Frontal cortex (tissue), 4 donors: ENCODE measurements around the gene RAB7B. TPM values are rescaled to one million over a fixed set of nuclear protein-coding genes. Genes with fewer than 3 reads are reported as not detected.
"Not testable (repeated sequence)": the region's sequence is repeated elsewhere in the genome, so short reads cannot be mapped to it uniquely, and the experiment has no call there.

ENCODE experiments used
- DNase-seq, 2 donors: peaks; one replicate each; pipeline ENCODE4 v3.0.0; 2012; ENCODE audit warnings: low spot score in 2 of 2
- FAIRE-seq: peaks from 2 replicates; lab custom pipeline; 2012; peaks lifted over from hg19 to GRCh38; lab: Jason Lieb, UNC
- total RNA-seq: library from RNA; depleted of rRNA; stranded (reverse); fragments of >200 nt; gene quantifications from one replicate; pipeline ENCODE4 v1.2.3, GENCODE V29; 2014
- donor health status: control.
- donor health status: control.
- donor health status: control.

RAB7B gene
- total RNA-seq, 1 donor from 2014 or later = under 0.01 TPM

GRCh38 chr1:206001476-206001888 is 1.7 kb downstream of the RAB7B start:
- DNase-seq = peak in 1 of 2 donors; percentile 63
- FAIRE-seq = no peak

DNA sequence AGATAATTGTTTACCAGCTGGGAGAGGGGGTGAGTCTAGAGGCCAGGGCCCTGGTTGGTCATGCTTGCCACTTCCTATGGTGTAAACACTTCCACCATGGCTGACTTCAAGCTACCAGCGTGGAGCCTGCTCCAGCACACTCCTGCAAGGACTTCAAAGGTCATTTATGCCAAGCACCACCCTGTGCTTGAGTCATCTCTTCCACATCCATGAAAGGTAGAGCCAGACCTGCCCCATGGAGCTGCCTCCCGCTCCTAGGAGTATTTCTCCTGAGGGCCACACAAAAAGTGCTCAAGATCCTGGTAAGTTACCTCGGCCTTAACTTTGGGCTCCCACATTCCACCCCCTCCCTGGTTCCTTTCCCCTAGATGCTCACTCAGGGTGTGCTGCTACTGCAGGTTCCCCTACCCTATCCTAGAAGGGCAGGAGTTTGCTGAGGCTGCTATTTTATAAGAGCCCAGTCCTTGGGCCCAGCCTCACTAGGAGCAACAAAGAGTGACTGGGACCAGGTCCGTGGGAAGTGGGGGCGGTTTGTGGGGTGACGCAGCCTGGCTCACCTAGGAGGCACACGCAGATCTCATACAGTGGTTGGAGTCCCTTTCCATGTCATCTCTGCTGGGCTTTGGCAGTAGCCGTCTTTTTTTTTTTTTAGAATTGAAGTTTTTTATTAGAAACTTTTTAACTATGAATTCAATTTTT is 2.4 kb downstream of the RAB7B start:
- DNase-seq (no peak), FAIRE-seq (no peak)

DNA sequence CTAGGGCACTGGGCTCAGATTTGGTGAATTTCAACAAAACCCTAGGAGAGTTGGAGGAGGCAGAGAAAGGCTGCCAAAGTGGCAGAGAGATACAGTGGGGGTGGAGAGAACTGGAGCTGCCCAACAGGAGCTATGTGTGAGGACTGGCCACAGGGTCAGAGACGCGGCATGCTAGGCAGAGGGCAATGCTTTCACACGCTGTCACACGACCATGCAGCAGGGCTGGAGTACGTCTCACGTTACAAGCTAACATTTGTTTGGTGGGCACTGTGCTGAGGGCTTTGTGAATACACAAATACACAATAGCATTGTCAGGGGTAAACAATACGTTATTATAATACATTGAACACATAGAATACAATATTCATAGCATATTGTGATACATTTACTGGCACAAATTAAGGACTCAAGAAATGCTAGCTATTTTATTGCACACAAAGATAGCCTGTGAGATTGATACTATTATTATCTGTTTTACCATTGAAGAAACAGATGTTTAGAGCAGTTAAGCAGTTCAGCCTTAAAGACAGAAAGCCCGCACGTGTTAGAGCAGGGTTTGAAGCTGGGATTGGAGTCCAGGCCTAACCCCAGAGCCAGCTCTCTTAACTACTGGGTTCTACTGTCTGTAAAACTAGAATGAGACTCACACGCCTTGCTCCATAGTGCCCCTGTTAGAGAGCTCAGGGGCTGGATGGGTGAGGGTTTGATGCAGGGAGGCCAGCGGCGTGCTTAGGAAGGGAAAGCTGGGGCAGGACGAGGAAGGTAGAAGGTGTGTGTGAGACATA is 4.5 kb downstream of the RAB7B start:
- no peak for DNase-seq
- FAIRE-seq = no peak

DNA sequence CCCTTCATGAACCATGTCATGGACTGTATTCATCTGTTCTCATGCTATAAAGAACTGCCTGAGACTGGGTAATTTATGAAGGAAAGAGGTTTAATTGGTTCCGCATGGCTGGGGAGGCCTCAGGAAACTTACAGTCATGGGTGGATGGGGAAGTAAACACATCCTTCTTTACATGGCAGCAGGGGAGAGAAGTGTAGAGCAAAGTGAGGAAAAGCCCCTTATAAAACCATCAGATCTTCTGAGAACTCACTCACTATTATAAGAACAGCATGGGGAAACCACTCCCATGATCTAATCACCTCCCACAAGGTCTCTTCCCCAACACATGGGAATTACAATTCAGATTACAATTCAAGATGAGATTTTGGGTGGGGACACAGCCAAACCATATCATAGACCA is 6.6 kb downstream of the RAB7B start:
- DNase-seq, FAIRE-seq: not testable (repeated sequence)

DNA sequence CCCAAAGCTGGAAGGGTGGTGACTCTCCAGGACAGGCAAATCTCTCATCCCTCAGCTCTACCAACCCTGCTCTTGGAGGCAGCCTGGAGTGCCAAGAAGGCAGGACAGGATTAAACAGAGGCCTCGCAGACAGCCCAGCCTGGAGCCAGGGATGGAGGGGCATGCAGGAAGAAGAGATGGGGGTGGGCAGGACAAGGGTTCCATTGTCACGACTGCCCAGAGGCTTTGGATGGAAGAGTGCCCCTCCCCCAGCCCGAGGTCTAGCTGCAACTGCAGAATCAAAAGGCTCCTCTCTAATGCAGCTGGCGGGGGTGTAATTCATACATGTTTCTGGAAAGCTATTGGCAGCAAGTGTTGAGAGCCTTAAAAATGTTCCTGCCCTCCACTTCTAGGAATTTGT is 8.8 kb downstream of the RAB7B start:
- no peak for FAIRE-seq
- peak; percentile 43 to 73 for DNase-seq

GRCh38 chr1:205993068-205993467 is 10.1 kb downstream of the RAB7B start:
- FAIRE-seq = no peak
- DNase-seq = no peak

DNA sequence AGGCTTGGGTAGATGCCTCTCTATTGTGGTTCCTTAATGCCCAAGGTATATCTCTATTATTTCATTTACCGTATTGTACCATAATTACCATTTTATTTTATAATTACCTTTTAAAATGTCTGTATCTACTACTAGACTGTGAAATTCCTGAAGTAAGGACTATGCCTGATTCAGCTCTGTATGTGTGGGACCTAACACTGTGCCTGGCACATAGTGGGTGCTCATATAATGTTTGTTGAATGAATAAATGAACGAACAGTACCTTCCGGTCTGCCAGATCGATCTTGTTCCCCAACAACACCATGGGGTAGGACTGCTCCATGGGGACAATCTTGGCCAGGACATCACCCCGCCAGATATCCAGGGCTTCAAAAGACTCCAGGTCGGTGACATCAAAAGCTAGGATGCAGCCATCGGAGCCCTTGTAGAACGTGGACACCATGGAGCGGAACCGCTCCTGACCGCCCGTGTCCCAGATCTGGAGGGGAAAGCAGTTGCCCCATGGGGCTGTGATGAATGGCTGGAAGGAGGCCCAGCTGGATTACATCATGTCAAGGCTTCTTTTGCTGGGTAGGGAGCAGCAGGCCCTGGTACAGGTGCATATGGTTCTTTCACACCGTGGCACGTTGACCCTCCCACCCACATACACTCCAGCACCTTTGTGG is 10.8 kb downstream of the RAB7B start:
- DNase-seq (no peak), FAIRE-seq (no peak)

DNA sequence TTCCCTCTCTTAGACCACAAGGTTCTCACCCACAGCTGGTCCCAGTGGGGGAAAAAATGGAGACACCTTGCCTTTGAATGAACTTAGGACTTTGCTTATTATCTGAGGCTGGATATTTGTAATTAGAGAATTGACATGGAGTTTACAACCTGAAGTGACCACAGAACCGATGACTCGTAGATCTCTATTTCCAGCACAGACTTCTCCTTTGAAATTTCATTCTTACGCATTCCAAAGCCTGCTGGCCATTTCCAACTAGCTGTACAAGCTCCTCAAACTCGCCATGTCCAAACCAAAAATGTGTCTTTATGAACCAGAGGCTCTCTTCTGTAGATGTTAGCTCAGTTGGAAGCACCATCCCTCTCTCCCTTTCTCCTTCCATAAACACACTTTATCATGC is 12.0 kb downstream of the RAB7B start:
- no peak for FAIRE-seq

GRCh38 chr1:205990226-205990625 is 13.0 kb downstream of the RAB7B start:
- DNase-seq (no peak), FAIRE-seq (no peak)

More for the DNA sequence above, 12.0 kb downstream of the RAB7B start:
- DNase-seq = no peak

DNA sequence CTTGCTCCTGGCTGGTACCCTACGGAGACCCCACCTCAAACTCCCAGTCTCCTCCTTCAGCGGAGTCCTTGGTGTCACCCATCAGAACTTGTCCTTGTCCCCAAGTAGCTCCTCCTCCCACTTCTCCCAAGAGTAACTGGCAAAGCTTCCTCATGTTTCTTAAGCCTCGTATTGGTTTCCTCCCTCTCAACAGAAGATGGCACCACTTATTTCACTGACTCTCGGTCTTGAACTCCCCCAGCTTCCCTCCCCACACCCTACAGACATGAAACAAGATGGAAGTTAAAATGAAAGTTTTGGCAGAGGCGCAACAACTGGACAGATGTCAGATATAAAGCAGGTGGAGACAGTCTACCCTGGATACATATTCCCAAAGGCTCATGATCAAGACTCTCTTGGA is 13.4 kb downstream of the RAB7B start:
- FAIRE-seq = no peak
- DNase-seq = no peak

- no peak for FAIRE-seq
- no peak for DNase-seq
These were observed 14.6 kb downstream of the RAB7B start for GRCh38 chr1:205988585-205988995.

DNA sequence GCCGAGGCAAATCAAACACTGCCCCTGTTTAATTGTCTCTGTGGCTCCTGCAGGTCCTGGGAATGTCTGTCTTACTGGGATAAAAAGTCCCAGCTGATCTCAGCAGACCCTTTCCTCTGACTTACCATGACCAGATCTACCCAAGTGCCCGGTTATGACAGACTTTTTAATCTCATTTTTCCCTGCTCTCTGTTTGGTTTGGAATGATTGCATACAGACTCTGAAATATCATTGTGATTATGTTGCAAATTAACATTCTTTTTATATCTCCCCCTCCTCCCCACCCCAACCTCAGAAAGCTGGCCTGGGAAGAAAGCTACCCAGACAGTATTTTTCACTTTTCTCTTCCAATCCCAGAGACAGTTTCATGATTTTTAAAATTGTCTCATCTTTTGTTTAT is 16.3 kb downstream of the RAB7B start:
- DNase-seq = no peak

GRCh38 chr1:205986292-205986691 is 16.9 kb downstream of the RAB7B start:
- FAIRE-seq (no peak), DNase-seq (no peak)

More for the DNA sequence above, 16.3 kb downstream of the RAB7B start:
- no peak for FAIRE-seq

DNA sequence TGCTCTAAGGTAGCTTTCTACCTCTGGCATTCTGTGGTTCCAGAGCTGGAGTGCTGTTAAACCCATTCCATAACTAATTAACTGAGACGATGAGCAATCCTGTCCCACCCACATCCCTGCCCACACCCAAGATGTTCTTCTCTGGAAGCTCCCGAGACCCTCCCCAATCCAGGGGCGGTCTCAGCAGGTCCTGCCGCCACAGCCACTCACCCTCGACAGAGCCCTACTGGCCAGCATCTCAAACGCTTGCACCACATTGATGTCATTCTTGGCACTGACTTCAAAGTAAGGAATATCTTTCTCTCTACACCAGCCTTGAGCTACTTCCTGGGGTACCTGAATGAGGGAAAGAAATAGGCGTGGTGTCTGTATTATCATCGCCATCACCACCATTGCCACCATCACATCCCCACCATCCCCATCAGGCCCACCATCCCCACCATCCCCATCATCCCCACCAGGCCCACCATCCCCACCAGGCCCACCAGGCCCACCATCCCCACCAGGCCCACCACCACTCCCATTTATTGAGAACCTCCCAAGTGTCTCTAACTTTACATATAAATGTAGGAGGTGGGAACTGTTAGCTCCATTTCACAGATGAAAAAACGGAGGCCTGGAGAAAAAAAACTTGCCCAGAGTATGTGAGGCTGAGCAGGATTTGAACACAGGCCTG is 17.7 kb downstream of the RAB7B start:
- FAIRE-seq (no peak), DNase-seq (no peak)

DNA sequence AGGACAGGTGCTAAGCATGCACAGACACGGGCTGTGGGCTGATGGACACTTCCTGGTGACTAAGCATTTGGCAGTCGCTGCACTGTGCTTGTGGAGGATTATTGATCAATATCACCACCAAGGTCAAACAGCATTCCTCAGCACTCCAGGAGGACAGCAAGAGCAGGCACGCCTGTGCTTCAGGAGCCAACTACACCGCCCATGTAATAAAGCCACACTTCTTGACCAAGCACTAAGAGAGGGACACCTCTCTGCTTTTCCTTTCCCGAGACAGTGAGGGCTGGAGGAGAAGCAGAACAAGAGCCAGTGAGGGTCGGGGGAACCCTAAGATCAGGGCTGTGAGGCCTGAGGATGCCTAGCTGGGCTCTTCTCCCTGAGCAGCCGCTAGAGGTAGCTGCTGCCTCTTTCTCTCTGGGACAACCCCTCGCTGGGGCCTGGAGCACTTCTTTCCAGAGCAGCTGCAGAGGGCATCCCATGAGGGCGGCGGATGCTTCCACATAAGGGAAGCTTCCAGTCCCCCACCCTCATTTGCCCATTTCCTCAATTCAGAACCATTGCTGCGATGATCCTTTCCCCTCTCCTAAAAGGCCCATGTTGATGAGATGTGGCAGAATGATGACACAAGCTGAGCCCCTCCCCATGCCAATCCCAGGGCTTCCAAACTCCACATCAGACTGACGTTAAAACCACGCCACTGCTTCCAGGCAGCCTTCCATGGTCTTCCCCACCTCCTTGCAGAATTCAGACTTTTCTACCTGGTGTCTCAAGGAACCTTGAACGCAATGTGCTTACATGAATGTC is 19.1 kb downstream of the RAB7B start:
- no peak for FAIRE-seq
- DNase-seq = peak; percentile 63 to 65

- DNase-seq (no peak), FAIRE-seq (no peak)
These were observed 21.9 kb downstream of the RAB7B start for GRCh38 chr1:205981257-205981656.

DNA sequence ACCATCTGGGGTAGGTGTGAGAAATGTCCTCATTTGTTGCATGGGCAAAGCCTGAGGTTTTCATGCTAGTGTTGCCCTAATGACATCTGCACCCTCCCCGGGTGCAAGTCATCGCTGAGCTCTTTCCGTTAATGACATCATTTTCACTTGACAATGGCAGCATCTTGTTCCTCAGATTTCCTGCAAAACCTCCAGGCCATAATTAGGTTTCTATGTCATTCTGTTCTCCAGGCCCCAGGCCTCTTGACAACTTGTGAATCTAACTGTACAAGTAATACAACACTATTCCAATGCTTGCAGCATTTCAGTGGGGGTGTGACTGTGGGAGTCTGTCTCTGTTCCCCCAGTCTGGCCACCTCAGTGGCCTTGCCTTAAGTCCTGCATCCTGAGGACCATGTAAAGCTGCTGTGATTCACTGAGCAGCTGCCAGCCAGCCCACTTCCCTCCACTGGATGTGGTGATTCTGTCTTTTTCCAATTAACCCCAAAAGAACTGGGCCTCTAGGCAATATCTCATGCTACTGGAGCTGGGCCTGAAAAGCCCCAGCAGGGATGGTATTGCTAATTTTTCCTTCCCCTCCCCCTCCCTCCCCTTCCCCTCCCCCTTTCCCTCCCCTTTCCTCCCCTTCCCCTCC is 22.8 kb downstream of the RAB7B start:
- FAIRE-seq = no peak
- no peak for DNase-seq

DNA sequence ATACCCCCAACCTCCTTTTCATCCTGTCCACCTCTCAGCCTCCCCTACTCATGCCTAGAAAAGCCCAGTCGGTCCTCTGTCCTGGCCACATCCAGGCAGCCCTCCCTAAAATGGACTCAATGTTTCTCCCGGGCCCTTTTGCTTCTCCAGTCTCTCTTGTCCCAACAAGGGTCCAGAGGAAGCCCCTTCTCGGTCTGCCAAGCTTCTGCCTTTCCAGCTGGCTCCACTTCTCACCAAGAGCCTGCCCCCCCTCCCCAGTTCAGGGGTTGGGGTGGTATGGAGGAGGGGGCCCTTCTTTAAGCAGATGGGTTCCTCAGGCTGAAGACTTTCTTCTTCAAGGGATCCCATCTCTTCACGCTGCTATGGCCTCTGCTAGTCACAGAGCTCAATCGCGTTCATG is 23.9 kb downstream of the RAB7B start:
- DNase-seq = no peak
- no peak for FAIRE-seq

DNA sequence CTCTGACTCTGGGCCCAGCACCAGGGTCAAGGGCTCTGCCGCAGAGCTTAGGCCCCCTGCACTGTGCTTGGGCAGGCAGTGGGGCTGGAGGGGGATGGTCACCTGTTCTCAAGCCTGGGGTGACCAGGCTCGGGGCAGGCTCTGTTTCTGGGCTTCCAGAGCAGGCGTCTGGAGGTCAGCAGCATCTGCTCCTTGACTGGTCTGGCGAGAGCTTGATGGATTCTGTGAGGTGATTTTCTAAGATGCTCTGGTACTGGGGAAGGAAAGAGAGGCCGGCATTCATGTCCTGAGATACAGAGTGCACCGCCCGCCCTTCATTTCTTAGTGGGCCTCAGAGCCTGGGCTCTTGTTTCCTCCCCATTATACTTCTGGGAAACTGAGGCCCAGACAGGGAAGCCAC is 24.5 kb downstream of the RAB7B start:
- DNase-seq (no peak), FAIRE-seq (no peak)
